LNCAP (cell line): ENCODE results near the gene TMEM234.

Experiments
- CTCF ChIP-seq: fragments of 450-650 bp; IDR thresholded peaks from 2 replicates; pipeline ENCODE4 v1.5.1; 2017; ENCODE audit warnings: mild to moderate bottlenecking

Gene TMEM234

DNA sequence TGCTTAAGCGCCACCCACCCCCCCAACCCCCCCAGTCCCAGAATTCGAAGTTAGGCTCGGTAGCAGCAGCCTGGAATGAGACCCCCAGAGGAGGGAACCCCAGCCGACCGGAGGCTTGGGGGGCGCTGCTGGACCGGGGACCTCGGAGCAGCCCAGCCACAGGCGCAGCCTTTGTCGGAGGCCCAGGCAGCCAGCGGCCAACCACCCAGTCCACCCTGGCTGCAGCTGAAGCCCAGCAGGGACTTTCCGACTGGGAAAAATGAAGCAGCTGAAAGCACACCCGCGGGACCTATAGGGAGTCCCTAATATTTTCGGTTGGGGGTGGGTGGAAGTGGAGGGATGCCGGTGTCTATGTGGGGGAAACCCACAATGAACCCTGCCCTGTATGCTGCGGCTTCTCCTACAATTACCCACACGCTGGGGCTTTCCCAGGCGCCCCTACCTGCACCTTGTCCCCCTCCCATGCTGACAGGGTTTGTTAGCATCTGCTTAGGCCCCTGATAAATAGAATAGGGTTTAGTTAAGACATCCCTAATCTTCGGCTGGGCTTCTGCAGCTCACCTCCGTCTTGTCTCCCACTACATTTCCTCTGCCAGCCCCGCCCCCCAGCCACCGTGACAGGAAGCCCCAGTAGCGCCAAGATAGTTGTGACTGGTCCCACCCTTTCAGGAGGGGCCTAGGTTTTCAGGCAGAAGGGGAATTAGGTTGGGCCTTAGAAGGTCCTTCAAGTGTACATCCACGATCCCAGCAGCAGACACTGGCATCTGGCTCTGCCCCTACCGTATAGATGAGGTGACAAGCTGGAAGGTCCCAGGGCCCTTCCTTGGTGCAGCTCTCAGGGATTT lies 20.9 kb downstream of the TMEM234 start:
- TF ChIP-seq CTCF: no peak

DNA sequence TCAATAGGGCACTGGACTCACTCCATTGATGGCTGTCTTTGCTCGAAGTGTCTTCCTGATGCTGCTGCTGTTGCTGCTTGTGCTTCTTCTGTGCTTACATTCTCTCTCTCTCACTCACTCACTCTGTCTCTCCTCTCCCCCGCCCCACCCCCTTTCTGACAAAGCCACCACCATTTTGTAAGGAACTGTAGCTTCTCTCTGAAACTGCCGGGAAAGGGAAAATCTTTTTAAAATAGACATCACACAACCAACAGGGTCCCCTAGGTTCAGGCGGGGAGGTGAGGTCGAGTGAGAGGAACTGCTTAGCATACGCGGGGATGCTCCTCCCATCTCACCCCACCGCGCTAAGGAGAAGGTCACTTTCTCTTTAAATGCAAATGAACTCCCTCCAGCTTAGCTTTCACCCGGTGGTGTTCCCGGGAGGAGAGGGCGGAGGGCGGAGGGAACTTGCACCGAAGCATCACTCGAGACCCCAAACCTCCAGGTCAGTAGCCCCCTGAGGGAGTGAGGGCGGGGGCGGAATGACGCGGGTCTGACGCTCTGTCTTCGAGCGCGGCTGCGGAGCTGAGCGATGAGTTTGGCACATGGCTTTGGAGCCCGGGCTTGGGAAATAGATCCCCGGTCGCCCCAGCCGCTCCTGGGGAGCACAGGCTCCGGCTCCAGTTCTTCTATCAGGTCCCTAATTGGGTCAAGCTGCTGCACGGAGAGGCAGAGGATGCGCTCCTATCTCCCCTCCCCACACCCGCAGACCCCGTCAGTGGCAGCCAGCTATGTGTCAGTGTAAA lies 21.7 kb downstream of the TMEM234 start, which contains the start of gene CCDC28B:
Gene CCDC28B (plus strand): TSS at position 370 of the 785 bp plus-strand sequence. CDS start 1,341 bp downstream, outside the sequence.
- TF ChIP-seq CTCF: no peak

DNA sequence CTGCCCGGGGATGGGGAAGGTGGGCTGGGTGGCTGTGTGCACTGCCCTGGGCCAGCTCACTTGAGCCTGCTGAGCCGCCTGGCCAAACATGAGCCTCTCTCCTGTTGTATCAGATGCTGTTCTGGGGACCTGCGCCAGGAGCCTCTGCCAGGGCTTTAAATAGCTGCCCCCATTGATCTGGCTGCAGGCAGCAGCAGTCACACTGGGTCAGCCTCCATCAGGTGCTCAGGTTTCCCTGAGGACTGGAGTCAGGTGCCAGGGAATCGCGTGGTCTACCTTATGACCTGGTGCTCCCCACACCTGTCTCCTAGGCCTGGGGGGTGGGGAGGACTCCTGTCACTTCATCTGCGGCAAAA lies 22.5 kb downstream of the TMEM234 start:
- TF ChIP-seq CTCF: no peak

GRCh38 chr1:32199043-32199716 lies 23.0 kb downstream of the TMEM234 start:
- no peak for TF ChIP-seq CTCF

- TF ChIP-seq CTCF: no peak
Observed at GRCh38 chr1:32198237-32199042, 23.7 kb downstream of the TMEM234 start.

DNA sequence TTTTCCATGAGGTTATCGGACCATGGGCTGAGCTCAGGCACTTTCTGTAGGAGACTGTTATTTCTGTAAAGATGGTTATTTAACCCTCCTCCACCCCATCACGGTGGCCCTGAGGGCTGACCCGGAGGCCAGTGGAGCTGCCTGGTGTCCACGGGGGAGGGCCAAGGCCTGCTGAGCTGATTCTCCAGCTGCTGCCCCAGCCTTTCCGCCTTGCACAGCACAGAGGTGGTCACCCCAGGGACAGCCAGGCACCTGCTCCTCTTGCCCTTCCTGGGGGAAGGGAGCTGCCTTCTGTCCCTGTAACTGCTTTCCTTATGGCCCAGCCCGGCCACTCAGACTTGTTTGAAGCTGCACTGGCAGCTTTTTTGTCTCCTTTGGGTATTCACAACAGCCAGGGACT lies 24.3 kb downstream of the TMEM234 start:
- TF ChIP-seq CTCF: no peak

DNA sequence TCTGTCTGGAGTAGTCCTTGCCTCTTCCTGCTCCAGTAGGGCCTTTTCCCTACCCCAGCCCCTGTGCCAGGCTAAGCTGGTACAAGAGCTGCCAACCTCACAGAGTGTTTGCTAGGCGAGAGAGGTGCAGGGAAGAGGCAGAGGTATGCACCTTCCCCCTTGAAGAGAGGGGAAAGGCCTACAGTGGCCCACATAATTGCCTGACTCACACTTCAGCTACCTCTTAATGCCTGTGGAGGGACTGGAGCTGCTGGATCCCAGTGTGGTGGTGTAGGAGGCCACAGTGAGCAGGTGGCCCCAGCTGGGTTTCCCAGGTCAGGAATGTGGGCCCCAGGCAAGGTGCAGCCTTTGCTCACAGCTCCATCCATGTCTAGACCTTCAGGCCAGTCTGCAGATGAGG lies 25.1 kb downstream of the TMEM234 start:
- no peak for TF ChIP-seq CTCF
